PC-3 (cell line): ENCODE measurements around the gene NPAS2. TPM values are rescaled to one million over a fixed set of nuclear protein-coding genes. Genes with fewer than 3 reads are reported as not detected.

ENCODE experiments used
- ATAC-seq: fragments of 200-7000 bp; cut with Tn5 transposase; 2 replicates; pipeline ENCODE4 v1.9.1; 2020; ENCODE audit warnings: mild to moderate bottlenecking, moderate library complexity
- BruUV-seq: library from RNA; stranded (reverse); fragments of 400-500 nt; replicated peaks from 2 replicates; lab custom pipeline; 2021; lab: Mats Ljungman, UMichigan
- CTCF ChIA-PET: fragments of 300-600 bp; sonication (Branson Sonifier 250); formaldehyde crosslinking; loops from one replicate; lab custom pipeline; 2022; ENCODE audit warnings: antibody characterized with exemption; lab: Charles Lee
- POLR2A ChIA-PET: fragments of 300-600 bp; sonication (Branson Sonifier 250); formaldehyde crosslinking; loops from one replicate; lab custom pipeline; 2022; ENCODE audit warnings: antibody characterized with exemption; ENCODE audit not compliant: unreplicated experiment; lab: Charles Lee
- DNase-seq: peaks from one replicate; pipeline ENCODE4 v3.0.0-alpha.2; 2015
- H2AFZ ChIP-seq: fragments of 300-600 bp; sonication (generic); 2 replicates; pipeline ENCODE4 v1.6.0; 2016; ENCODE audit warnings: antibody characterized with exemption, low read length
- H3F3A ChIP-seq: fragments of 300-600 bp; sonication (generic); one replicate; pipeline ENCODE4 v1.6.0; 2017; ENCODE audit warnings: antibody characterized with exemption, low read length, control low read depth, mild to moderate bottlenecking; ENCODE audit not compliant: unreplicated experiment
- H3K27ac ChIP-seq: fragments of 300-600 bp; sonication (generic); 2 replicates; pipeline ENCODE4 v1.5.1; 2016; ENCODE audit warnings: mild to moderate bottlenecking, low read length
- H3K27me3 ChIP-seq: fragments of 300-600 bp; sonication (generic); 2 replicates; pipeline ENCODE4 v1.6.1; 2016; ENCODE audit warnings: low read length, mixed read lengths
- H3K36me3 ChIP-seq: fragments of 300-600 bp; sonication (generic); 2 replicates; pipeline ENCODE4 v1.6.1; 2016; ENCODE audit warnings: low read depth, mixed run types, low read length, mixed read lengths
- H3K4me1 ChIP-seq: fragments of 300-600 bp; sonication (generic); 2 replicates; pipeline ENCODE4 v1.5.1; 2016; ENCODE audit warnings: low read length; ENCODE audit not compliant: insufficient read depth
- H3K4me2 ChIP-seq: fragments of 300-600 bp; sonication (generic); 2 replicates; pipeline ENCODE4 v1.6.0; 2016; ENCODE audit warnings: low read length
- H3K4me3 ChIP-seq: fragments of 300-600 bp; sonication (generic); 2 replicates; pipeline ENCODE4 v1.5.1; 2016; ENCODE audit warnings: mild to moderate bottlenecking, low read length, mixed read lengths
- H3K79me2 ChIP-seq: fragments of 300-600 bp; sonication (generic); 2 replicates; pipeline ENCODE4 v1.6.1; 2017; ENCODE audit warnings: low read length, mixed read lengths
- H3K9ac ChIP-seq: fragments of 300-600 bp; sonication (generic); 2 replicates; pipeline ENCODE4 v1.6.0; 2016; ENCODE audit warnings: mild to moderate bottlenecking, low read length
- H3K9me2 ChIP-seq: fragments of 300-600 bp; sonication (generic); replicated peaks from 2 replicates; pipeline ENCODE4 v1.6.1; 2016; ENCODE audit warnings: mixed run types, low read length, mixed read lengths
- H3K9me3 ChIP-seq: fragments of 300-600 bp; sonication (generic); 2 replicates; pipeline ENCODE4 v1.6.1; 2016; ENCODE audit warnings: low read length, mixed read lengths
- H4K20me1 ChIP-seq: fragments of 300-600 bp; sonication (generic); 2 replicates; pipeline ENCODE4 v1.6.1; 2016; ENCODE audit warnings: low read length, mixed read lengths
- CTCF ChIP-seq: fragments of 300-600 bp; sonication (generic); conservative IDR thresholded peaks from 2 replicates; pipeline ENCODE4 v1.5.1; 2017; ENCODE audit warnings: antibody characterized with exemption, low read depth, mild to moderate bottlenecking, low read length
- EZH2 ChIP-seq: fragments of 300-600 bp; sonication (generic); IDR thresholded peaks from one replicate; pipeline ENCODE4 v1.6.1; 2017; ENCODE audit warnings: antibody characterized with exemption, mild to moderate bottlenecking, low read length; ENCODE audit not compliant: unreplicated experiment
- EZH2phosphoT487 ChIP-seq: fragments of 300-600 bp; sonication (generic); IDR thresholded peaks from 2 replicates; pipeline ENCODE4 v1.6.1; 2018; ENCODE audit warnings: mild to moderate bottlenecking, antibody characterized with exemption, low read length, borderline replicate concordance
- intact Hi-C: fragments of 100-400 bp; cut with micrococcal nuclease; formaldehyde crosslinking; loops from 2 replicates; pipeline ENCODE4 v1.9.0; 2023
- total RNA-seq: library from RNA; depleted of rRNA; stranded (reverse); fragments of >200 nt; gene quantifications from 2 replicates; pipeline ENCODE4 v1.2.3, GENCODE V29; 2014

NPAS2 gene
- total RNA-seq, 1 experiment from 2014 or later: 55.4 TPM

- Histone ChIP-seq H3K4me1 (peaks cover 5% of the 10 kb centered on the region), H3K4me2 (no peak overlapping the region), H4K20me1 (no peaks in the 10 kb centered on the region), H3K9me2 (no peaks in the 10 kb centered on the region), H3K36me3 (peaks cover 41% of the 10 kb centered on the region), H3K4me3 (no peak overlapping the region), H3F3A (no peaks in the 10 kb centered on the region), H3K9ac (no peak overlapping the region), H3K79me2 (peaks cover 17% of the 10 kb centered on the region), H3K9me3 (no peaks in the 10 kb centered on the region), H3K27me3 (no peaks in the 10 kb centered on the region), H2AFZ (no peak overlapping the region), H3K27ac (no peak overlapping the region)
- POLR2A ChIA-PET: no interaction called here
- intact Hi-C loops: no loop called here
- no TSS peak for BruUV-seq
- DNase-seq (no peak), ATAC-seq (no peak)
- TF ChIP-seq EZH2 (no peak), CTCF (no peak), EZH2phosphoT487 (no peak)
- CTCF ChIA-PET: no interaction called here
Measured at GRCh38 chr2:100909534-100910081, 89.7 kb downstream of the NPAS2 start.

- Histone ChIP-seq H3K9ac (no peak overlapping the region), H3K27me3 (no peaks in the 10 kb centered on the region), H4K20me1 (no peaks in the 10 kb centered on the region), H3K27ac (no peak overlapping the region), H3K79me2 (peaks cover 12% of the 10 kb centered on the region), H3K4me2 (no peak overlapping the region), H3K9me2 (no peaks in the 10 kb centered on the region), H3K4me1 (no peaks in the 10 kb centered on the region), H3K36me3 (peaks cover 41% of the 10 kb centered on the region), H3F3A (no peaks in the 10 kb centered on the region), H3K9me3 (no peaks in the 10 kb centered on the region), H3K4me3 (no peak overlapping the region), H2AFZ (no peak overlapping the region)
- no peak for ATAC-seq
- intact Hi-C loops: no loop called here
- CTCF ChIA-PET: no interaction called here
- DNase-seq: no peak
- TF ChIP-seq EZH2phosphoT487 (no peak), EZH2 (no peak), CTCF (no peak)
- no TSS peak for BruUV-seq
- POLR2A ChIA-PET: no interaction called here
Measured at GRCh38 chr2:100910111-100910510, 90.2 kb downstream of the NPAS2 start.

- no peak for ATAC-seq
- CTCF ChIA-PET: no interaction called here
Measured at GRCh38 chr2:100919316-100919715, 99.4 kb downstream of the NPAS2 start.

More at GRCh38 chr2:100919316-100919715, 99.4 kb downstream of the NPAS2 start:
- no peak overlapping the region for H3K4me3 ChIP-seq
- H3K9ac ChIP-seq: no peak overlapping the region
- no peaks in the 10 kb centered on the region for H3K79me2 ChIP-seq
- H3K27ac ChIP-seq: no peak overlapping the region
- no peak overlapping the region for H2AFZ ChIP-seq
- POLR2A ChIA-PET: no interaction called here
- intact Hi-C loops: no loop called here
- 0 out of 2 replicates have a peak, but pooled peaks cover 5% of the 10 kb centered on the region for H4K20me1 ChIP-seq
- TF ChIP-seq EZH2phosphoT487 (no peak), EZH2 (no peak), CTCF (peak; percentile 33; the same call in 1 of the 2 replicates)
- H3F3A ChIP-seq: peaks cover 4% of the 10 kb centered on the region
- DNase-seq: no peak
- H3K9me3 ChIP-seq: no peaks in the 10 kb centered on the region
- H3K4me2 ChIP-seq: no peak overlapping the region
- BruUV-seq: no TSS peak
- H3K4me1 ChIP-seq: no peaks in the 10 kb centered on the region
- H3K9me2 ChIP-seq: no peaks in the 10 kb centered on the region
- H3K36me3 ChIP-seq: peaks cover 17% of the 10 kb centered on the region; the same call in 1 of the 2 replicates
- no peaks in the 10 kb centered on the region for H3K27me3 ChIP-seq
